Kidney (tissue), 14 donors: ENCODE results near the gene CETP. TPM values are rescaled to one million over a fixed set of nuclear protein-coding genes. Genes with fewer than 3 reads are reported as not detected.

Experiments used
- DNase-seq, 5 donors: peaks; one replicate each; pipeline ENCODE4 v3.0.0-alpha.2; 2013 to 2020
- FAIRE-seq: peaks from 2 replicates; lab custom pipeline; 2012; peaks lifted over from hg19 to GRCh38; lab: Jason Lieb, UNC
- H3K27ac ChIP-seq, 2 donors: one replicate each; pipeline ENCODE4 v1.7.0; 2013; ENCODE audit warnings: low read depth in 2 of 2, low read length in 2 of 2, inconsistent platforms in 1 of 2
- H3K27me3 ChIP-seq: one replicate; pipeline ENCODE4 v1.7.1; 2013; ENCODE audit warnings: low read length, inconsistent platforms; ENCODE audit not compliant: control insufficient read depth, insufficient read depth
- H3K36me3 ChIP-seq, 3 donors: one replicate each; pipeline versions ENCODE4 v1.7.0 to v1.7.1; 2013; ENCODE audit warnings: low read length in 3 of 3, control low read depth in 1 of 3, inconsistent platforms in 1 of 3; ENCODE audit not compliant: insufficient read depth in 3 of 3, control insufficient read depth in 2 of 3
- H3K4me1 ChIP-seq, 3 donors: one replicate each; pipeline versions ENCODE4 v1.7.0 to v1.7.1; 2013; ENCODE audit warnings: low read length in 3 of 3, inconsistent platforms in 1 of 3, low read depth in 1 of 3; ENCODE audit not compliant: control insufficient read depth in 2 of 3, insufficient read depth in 2 of 3
- H3K4me3 ChIP-seq, 3 donors: one replicate each; pipeline versions ENCODE4 v1.7.0 to v1.8.1; 2013; ENCODE audit warnings: low read length in 3 of 3, control low read depth in 1 of 3, inconsistent platforms in 1 of 3
- H3K9ac ChIP-seq, 3 donors: one replicate each; pipeline versions ENCODE4 v1.7.0 to v1.7.1; 2013; ENCODE audit warnings: low read length in 3 of 3, control low read depth in 1 of 3, inconsistent platforms in 1 of 3
- H3K9me3 ChIP-seq, 3 donors: one replicate each; pipeline versions ENCODE4 v1.7.0 to v1.7.1; 2013; ENCODE audit warnings: low read length in 3 of 3, control low read depth in 1 of 3, inconsistent platforms in 1 of 3; ENCODE audit not compliant: control insufficient read depth in 2 of 3, insufficient read depth in 1 of 3
- intact Hi-C: fragments of 100-400 bp; cut with DNase I; formaldehyde crosslinking; loops from one replicate; pipeline ENCODE4 v1.11.1; 2022
- polyA plus RNA-seq: library from polyadenylated mRNA; stranded (reverse); fragments of 350-450 nt; fragmentation: Illumina TruSeq; extraction: RNeasy Lipid Tissue Mini Kit (QIAGEN cat#74804); gene quantifications from one replicate; pipeline ENCODE4 v1.2.3, GENCODE V29; 2014; ENCODE audit warnings: low read depth, low replicate concordance; ENCODE audit not compliant: insufficient read depth
- total RNA-seq: library from RNA; stranded (reverse); fragmentation: NEBNext Ultra II Directional; extraction: Animal tissue kit (Norgen Biotek cat#: 25700); gene quantifications from one replicate; pipeline ENCODE4 v1.2.1, GENCODE V29; 2021
- TF ChIP-seq, protein P1 (sequence below): IDR thresholded peaks from 3 replicates; pipeline ENCODE4 v1.5.1; 2012; ENCODE audit warnings: mild to moderate bottlenecking, moderate library complexity, borderline replicate concordance; ENCODE audit not compliant: insufficient read depth; ENCODE audit errors: extremely low read depth
- donor health status: control.
- donor health status: control.
- donor health status: control.
- donor health status: control.
- donor health status: control.
- donor health status: DM: yes; HTN: yes; CAD: no.
- donor health status: Normal renal cell carcinoma (clear cell type).

CETP gene
- total and polyA plus RNA-seq, 2 donors from 2014 or later, result 1.3 to 2.1 TPM

DNA sequence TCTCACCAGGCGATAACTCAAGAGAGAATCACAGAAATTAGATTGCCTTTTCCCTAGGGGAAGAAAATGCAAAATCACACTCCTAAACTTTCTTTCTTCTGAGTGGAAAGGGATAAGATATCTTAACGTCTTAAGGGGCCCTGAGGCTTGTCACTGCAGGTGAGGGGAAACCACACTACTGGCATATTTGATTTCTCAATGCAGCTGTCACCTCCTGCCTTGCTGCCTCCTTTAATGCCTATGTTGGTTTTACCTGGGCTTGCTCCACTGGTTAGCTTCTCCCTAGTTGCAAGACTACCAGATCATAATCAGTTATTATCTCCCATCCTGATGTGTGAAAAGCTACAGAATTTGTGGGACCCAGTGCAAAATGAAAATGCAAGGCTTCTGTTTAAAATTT, 34.3 kb upstream of the CETP start:
- Histone ChIP-seq H3K4me3 (no peak overlapping the region), H3K4me1 (peaks cover 2 to 9% (median 6%) of the 10 kb centered on the region in 3 donors), H3K27ac (no peak overlapping the region), H3K9ac (no peak overlapping the region), H3K36me3 (no peaks in the 10 kb centered on the region), H3K9me3 (no peaks in the 10 kb centered on the region), H3K27me3 (no peaks in the 10 kb centered on the region)
- FAIRE-seq (no peak), DNase-seq (no peak)
- intact Hi-C loops, result no loop called here
- TF ChIP-seq, protein P1, sequence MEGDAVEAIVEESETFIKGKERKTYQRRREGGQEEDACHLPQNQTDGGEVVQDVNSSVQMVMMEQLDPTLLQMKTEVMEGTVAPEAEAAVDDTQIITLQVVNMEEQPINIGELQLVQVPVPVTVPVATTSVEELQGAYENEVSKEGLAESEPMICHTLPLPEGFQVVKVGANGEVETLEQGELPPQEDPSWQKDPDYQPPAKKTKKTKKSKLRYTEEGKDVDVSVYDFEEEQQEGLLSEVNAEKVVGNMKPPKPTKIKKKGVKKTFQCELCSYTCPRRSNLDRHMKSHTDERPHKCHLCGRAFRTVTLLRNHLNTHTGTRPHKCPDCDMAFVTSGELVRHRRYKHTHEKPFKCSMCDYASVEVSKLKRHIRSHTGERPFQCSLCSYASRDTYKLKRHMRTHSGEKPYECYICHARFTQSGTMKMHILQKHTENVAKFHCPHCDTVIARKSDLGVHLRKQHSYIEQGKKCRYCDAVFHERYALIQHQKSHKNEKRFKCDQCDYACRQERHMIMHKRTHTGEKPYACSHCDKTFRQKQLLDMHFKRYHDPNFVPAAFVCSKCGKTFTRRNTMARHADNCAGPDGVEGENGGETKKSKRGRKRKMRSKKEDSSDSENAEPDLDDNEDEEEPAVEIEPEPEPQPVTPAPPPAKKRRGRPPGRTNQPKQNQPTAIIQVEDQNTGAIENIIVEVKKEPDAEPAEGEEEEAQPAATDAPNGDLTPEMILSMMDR, result no peak

DNA sequence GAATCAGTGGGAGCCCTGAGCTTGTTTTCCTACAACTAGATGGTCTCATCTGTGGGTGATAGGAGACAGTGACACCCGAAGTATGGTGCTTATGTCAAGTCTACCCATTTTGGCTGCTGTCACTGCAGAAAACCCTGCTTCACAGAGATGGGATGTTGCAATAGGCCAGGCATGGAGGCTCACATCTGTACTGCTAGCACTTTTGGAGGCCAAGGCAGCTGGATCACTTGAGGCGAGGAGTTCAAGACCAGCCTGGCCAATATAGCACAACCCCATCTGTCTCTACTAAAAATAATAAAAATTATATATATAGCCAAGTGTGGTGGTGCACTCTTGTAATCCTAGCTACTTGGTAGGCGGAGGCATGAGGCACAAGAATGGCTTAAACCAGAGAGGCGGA, 32.1 kb upstream of the CETP start:
- Histone ChIP-seq H3K9me3 (no peaks in the 10 kb centered on the region), H3K27me3 (no peaks in the 10 kb centered on the region), H3K9ac (no peak overlapping the region), H3K27ac (no peak overlapping the region), H3K4me1 (peaks cover 5 to 8% (median 8%) of the 10 kb centered on the region in 3 donors), H3K4me3 (no peak overlapping the region), H3K36me3 (peaks cover 0 to 3% (median 0%) of the 10 kb centered on the region in 3 donors)
- TF ChIP-seq, protein P1, result no peak
- intact Hi-C loops, result no loop called here
- FAIRE-seq (no peak), DNase-seq (no peak)

DNA sequence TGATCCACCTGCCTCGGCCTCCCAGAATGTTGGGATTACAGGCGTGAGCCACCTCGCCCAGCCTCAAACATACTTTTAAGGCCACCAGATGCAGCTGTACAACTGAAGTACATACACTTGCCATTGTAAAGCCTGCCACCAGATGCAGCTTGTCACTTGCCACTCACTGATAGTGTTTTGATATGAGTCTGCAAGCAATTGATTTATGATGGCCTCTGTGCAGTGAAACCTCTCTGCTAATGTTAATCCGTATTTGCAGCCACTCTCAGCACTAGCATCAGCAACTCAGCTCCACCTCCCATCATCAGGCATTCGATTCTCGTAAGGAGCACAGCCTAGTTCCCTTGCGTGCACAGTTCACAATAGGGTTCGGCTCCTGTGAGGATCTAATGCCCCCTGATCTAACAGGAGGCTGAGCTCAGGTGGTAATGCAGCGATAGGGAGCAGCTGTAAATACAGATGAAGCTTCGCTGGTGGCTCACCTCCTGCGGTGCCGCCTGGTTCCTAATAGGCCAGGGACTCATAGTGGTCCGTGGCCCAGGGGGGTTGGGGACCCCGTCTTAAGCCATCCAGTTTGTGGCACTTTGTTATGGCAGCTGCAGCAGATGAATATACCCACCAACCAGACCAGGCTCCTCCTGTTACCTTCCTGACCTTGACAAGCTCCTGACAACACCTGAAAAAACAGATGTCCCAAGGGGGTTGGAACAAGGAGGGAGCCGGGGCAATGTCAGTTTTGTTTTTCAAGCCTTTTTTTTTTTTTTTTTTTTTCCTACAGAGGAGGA, 31.1 kb upstream of the CETP start:
- DNase-seq (peak in 4 of 5 donors; percentile 43 to 65 (median 54)), FAIRE-seq (no peak)
- Histone ChIP-seq H3K27me3 (no peaks in the 10 kb centered on the region), H3K9me3 (no peaks in the 10 kb centered on the region), H3K4me1 (peaks cover 5 to 12% (median 8%) of the 10 kb centered on the region in 3 donors), H3K36me3 (peaks cover 3 to 11% (median 5%) of the 10 kb centered on the region in 3 donors), H3K4me3 (no peak overlapping the region), H3K9ac (no peak overlapping the region), H3K27ac (no peak overlapping the region)
- TF ChIP-seq, protein P1, result no peak
- intact Hi-C loops, result no loop called here
